Measurements from ENCODE around the gene ERC1.

Gene ERC1

DNA sequence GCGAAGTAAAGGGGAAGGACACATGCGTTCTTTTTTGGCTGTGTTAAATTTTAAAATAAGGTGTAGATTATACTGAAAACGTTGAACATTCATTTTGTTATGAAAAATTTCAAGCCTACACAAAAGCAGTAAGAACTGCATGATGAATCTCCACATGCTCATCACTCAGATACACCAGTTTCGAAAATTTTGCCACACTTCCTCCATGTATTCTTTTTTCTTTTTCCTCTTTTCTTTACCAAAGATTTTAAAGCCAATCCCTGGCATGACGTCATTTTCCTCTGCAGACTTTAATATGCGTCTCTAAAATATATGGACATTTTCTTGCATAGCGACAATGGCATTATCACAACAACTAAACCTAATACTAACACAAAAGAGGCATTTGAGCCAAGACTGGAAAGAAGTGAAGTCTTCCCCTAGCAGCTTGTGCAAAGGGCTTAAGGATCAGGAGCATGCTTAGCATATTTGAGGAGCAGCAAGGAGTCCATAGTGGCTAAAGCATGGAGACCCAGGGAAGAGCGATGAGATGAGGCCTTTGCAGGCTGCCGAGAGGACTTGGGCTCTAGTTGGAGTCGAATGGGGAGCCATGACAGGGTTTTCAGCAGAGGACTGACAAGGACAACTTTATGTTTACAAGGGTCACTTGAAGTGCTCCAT, 111.9 kb downstream of the ERC1 start:
- DNase-seq (ENCODE audit: low spot score) (no peak), ATAC-seq (ENCODE audit: low read depth) (no peak)
- no peak overlapping the region for H3K4me3 ChIP-seq (ENCODE audit: severe bottlenecking)
- H3K27me3 ChIP-seq (ENCODE audit: insufficient read depth, poor library complexity, severe bottlenecking), result no peaks in the 10 kb centered on the region
- TF ChIP-seq, protein P1, sequence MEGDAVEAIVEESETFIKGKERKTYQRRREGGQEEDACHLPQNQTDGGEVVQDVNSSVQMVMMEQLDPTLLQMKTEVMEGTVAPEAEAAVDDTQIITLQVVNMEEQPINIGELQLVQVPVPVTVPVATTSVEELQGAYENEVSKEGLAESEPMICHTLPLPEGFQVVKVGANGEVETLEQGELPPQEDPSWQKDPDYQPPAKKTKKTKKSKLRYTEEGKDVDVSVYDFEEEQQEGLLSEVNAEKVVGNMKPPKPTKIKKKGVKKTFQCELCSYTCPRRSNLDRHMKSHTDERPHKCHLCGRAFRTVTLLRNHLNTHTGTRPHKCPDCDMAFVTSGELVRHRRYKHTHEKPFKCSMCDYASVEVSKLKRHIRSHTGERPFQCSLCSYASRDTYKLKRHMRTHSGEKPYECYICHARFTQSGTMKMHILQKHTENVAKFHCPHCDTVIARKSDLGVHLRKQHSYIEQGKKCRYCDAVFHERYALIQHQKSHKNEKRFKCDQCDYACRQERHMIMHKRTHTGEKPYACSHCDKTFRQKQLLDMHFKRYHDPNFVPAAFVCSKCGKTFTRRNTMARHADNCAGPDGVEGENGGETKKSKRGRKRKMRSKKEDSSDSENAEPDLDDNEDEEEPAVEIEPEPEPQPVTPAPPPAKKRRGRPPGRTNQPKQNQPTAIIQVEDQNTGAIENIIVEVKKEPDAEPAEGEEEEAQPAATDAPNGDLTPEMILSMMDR (IDR thresholded peaks at IDR 0.05; ENCODE audit: poor library complexity, severe bottlenecking), result no peak
- no peaks in the 10 kb centered on the region for H3K9me3 ChIP-seq (ENCODE audit: severe bottlenecking)
- peaks cover 12% of the 10 kb centered on the region; the same call in 1 of the 2 replicates for H3K36me3 ChIP-seq (ENCODE audit: low read depth)
- H3K27ac ChIP-seq (ENCODE audit: poor library complexity, severe bottlenecking), result no peak overlapping the region
- peaks cover 7% of the 10 kb centered on the region for H3K4me1 ChIP-seq (ENCODE audit: insufficient read depth, poor library complexity, severe bottlenecking)

DNA sequence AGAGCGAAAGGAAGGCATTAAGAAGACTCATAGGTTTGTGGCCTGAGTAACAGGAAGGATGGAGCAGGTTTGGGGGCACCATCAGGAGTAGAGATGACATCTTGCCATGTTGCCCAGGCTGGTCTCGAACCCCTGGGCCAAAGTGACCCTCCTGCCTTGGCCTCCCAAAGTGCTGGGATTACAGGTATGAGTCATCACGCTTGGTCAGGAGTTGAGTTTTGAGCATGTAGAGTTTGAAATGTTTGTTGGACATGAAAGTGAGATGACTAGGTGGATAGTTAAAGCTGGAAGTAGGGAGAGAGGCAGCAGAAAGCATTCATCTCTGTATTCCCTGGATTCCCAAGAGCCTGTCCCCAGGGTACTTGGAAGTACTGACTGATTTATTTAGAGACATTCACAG, 112.6 kb downstream of the ERC1 start:
- no peak overlapping the region for H3K27ac ChIP-seq (ENCODE audit: poor library complexity, severe bottlenecking)
- TF ChIP-seq, protein P1 (IDR thresholded peaks at IDR 0.05; ENCODE audit: poor library complexity, severe bottlenecking), result no peak
- H3K4me3 ChIP-seq (ENCODE audit: severe bottlenecking), result no peak overlapping the region
- peaks cover 7% of the 10 kb centered on the region for H3K4me1 ChIP-seq (ENCODE audit: insufficient read depth, poor library complexity, severe bottlenecking)
- DNase-seq (ENCODE audit: low spot score) (no peak), ATAC-seq (ENCODE audit: low read depth) (no peak)
- no peaks in the 10 kb centered on the region for H3K27me3 ChIP-seq (ENCODE audit: insufficient read depth, poor library complexity, severe bottlenecking)
- peaks cover 12% of the 10 kb centered on the region; the same call in 1 of the 2 replicates for H3K36me3 ChIP-seq (ENCODE audit: low read depth)
- H3K9me3 ChIP-seq (ENCODE audit: severe bottlenecking), result no peaks in the 10 kb centered on the region

DNA sequence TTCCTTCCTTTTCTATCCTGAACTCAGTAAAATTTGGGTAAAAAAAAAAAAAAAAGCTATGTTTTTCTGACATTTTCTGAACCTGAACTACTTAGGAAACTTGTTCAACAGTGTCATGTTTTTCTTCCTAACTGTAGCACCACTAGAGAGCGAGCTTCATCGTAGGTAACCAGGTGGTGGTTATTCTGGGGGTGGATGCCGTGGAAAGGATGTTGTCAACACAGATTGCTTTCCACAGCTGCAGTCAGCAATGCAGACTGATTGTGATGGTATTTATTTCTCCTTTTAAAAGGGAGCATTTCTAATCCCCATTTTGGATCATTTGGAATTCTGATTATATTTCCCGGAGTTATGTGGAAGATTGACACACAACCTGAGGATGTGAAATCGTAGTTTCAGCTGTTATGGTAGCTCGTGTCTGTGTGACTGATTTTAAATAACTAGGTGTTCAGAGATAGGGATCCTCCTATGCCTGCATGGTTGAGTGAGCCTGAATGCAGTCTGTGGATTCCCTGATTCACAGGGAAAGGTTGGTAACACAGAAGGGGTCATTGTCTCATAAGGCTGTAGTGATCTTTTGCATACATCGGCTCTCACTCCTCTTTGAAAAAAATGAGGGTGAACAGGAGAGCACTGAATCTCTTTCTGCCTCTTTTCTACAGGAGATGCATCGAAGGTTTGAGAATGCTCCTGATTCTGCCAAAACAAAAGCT, 113.2 kb downstream of the ERC1 start:
- Histone ChIP-seq H3K36me3 (ENCODE audit: low read depth) (peaks cover 12% of the 10 kb centered on the region; the same call in 1 of the 2 replicates), H3K27ac (ENCODE audit: poor library complexity, severe bottlenecking) (no peak overlapping the region), H3K9me3 (ENCODE audit: severe bottlenecking) (no peaks in the 10 kb centered on the region), H3K27me3 (ENCODE audit: insufficient read depth, poor library complexity, severe bottlenecking) (no peaks in the 10 kb centered on the region), H3K4me3 (ENCODE audit: severe bottlenecking) (no peak overlapping the region), H3K4me1 (ENCODE audit: insufficient read depth, poor library complexity, severe bottlenecking) (peaks cover 7% of the 10 kb centered on the region)
- DNase-seq (ENCODE audit: low spot score) (no peak), ATAC-seq (ENCODE audit: low read depth) (no peak)
- TF ChIP-seq, protein P1 (IDR thresholded peaks at IDR 0.05; ENCODE audit: poor library complexity, severe bottlenecking), result no peak

DNA sequence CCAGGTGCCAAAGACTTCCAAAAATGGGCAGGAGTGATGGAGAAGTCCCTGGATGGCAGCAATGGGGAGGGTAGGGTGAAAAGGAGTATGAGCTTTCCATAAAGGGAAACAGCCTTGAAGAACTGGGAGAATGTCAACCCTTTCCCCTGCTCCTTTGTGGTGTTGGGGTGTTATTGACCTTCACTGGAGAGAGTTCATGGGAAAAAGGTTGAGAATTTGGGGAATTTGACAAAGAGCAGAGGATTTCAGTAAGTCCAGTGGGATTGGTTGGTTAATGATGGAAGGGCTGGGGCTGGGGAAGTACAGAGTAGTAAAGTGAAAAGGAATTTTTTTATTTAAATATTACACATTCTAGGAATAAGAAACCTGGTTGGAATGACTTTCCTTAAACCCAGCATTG, 116.6 kb downstream of the ERC1 start:
- Histone ChIP-seq H3K9me3 (ENCODE audit: severe bottlenecking) (no peaks in the 10 kb centered on the region), H3K27me3 (ENCODE audit: insufficient read depth, poor library complexity, severe bottlenecking) (no peaks in the 10 kb centered on the region), H3K4me1 (ENCODE audit: insufficient read depth, poor library complexity, severe bottlenecking) (no peaks in the 10 kb centered on the region), H3K4me3 (ENCODE audit: severe bottlenecking) (no peak overlapping the region), H3K27ac (ENCODE audit: poor library complexity, severe bottlenecking) (no peak overlapping the region), H3K36me3 (ENCODE audit: low read depth) (peaks cover 36% of the 10 kb centered on the region)
- TF ChIP-seq, protein P1 (IDR thresholded peaks at IDR 0.05; ENCODE audit: poor library complexity, severe bottlenecking), result no peak
- DNase-seq (ENCODE audit: low spot score) (no peak), ATAC-seq (ENCODE audit: low read depth) (no peak)

DNA sequence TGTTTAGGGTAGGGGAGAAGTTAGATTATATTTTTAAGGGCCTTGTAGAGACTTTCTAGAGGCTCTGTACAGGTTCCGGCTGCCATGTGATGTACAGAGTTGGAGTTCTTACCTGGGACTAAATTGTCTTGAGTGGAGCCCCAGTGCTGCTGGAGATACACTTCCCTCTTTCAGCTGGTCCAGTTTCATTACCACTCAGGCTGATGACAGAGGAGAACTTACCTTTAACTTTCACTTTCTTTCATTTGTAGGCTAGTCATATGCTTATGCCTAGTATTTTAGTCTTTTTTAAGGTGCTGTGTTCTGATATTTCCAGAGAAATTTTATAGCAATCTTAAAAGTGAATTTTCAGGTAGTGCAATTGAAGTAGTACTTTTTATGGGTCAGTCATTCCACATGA, 117.3 kb downstream of the ERC1 start:
- TF ChIP-seq, protein P1 (IDR thresholded peaks at IDR 0.05; ENCODE audit: poor library complexity, severe bottlenecking), result no peak
- Histone ChIP-seq H3K27me3 (ENCODE audit: insufficient read depth, poor library complexity, severe bottlenecking) (no peaks in the 10 kb centered on the region), H3K27ac (ENCODE audit: poor library complexity, severe bottlenecking) (no peak overlapping the region), H3K4me3 (ENCODE audit: severe bottlenecking) (no peak overlapping the region), H3K4me1 (ENCODE audit: insufficient read depth, poor library complexity, severe bottlenecking) (no peaks in the 10 kb centered on the region), H3K9me3 (ENCODE audit: severe bottlenecking) (no peaks in the 10 kb centered on the region), H3K36me3 (ENCODE audit: low read depth) (peaks cover 36% of the 10 kb centered on the region)
- DNase-seq (ENCODE audit: low spot score), result no peak
- peak; percentile 43; the same call in 2 of the 3 replicates for ATAC-seq (ENCODE audit: low read depth)

Data from RWPE2 (cell line).